ENCODE results near the gene KLK8. TPM values are rescaled to one million over a fixed set of nuclear protein-coding genes. Genes with fewer than 3 reads are reported as not detected.

The KLK8 gene
- polyA plus RNA-seq, 3 donors from 2014 or later: not detected

GRCh38 chr19:51010066-51010795 is 8.8 kb upstream of the KLK8 start:
- Mint-ChIP-seq H3K9me3 (peaks cover 0 to 1% (median 0%) of the 10 kb centered on the region in 6 donors), H3K4me3 (no peak overlapping the region), H3K36me3 (no peaks in the 10 kb centered on the region), H3K27ac (no peak overlapping the region), H3K27me3 (ENCODE audit: low read depth in 3 of 3) (peaks cover 1 to 13% (median 7%) of the 10 kb centered on the region in 3 donors), H3K4me1 (no peaks in the 10 kb centered on the region)
- DNase-seq: no peak

- H3K4me3 Mint-ChIP-seq: no peak overlapping the region
- H3K9me3 Mint-ChIP-seq: peaks cover 0 to 1% (median 0%) of the 10 kb centered on the region in 6 donors
- peaks cover 1 to 14% (median 7%) of the 10 kb centered on the region in 3 donors for H3K27me3 Mint-ChIP-seq (ENCODE audit: low read depth in 3 of 3)
- H3K4me1 Mint-ChIP-seq: no peaks in the 10 kb centered on the region
- no peak overlapping the region for H3K27ac Mint-ChIP-seq
- H3K36me3 Mint-ChIP-seq: no peaks in the 10 kb centered on the region
- no peak for DNase-seq
These were observed 7.9 kb upstream of the KLK8 start for GRCh38 chr19:51009061-51009891.

- H3K4me1 Mint-ChIP-seq: no peaks in the 10 kb centered on the region
- peaks cover 2 to 14% (median 6%) of the 10 kb centered on the region in 3 donors for H3K27me3 Mint-ChIP-seq (ENCODE audit: low read depth in 3 of 3)
- no peak for DNase-seq
- no peak overlapping the region for H3K27ac Mint-ChIP-seq
- H3K4me3 Mint-ChIP-seq: no peak overlapping the region
- no peaks in the 10 kb centered on the region for H3K36me3 Mint-ChIP-seq
- peaks cover 0 to 1% (median 0%) of the 10 kb centered on the region in 6 donors for H3K9me3 Mint-ChIP-seq
These were observed 6.1 kb upstream of the KLK8 start for GRCh38 chr19:51007488-51007887.

- peaks cover 2 to 14% (median 11%) of the 10 kb centered on the region in 3 donors for H3K27me3 Mint-ChIP-seq (ENCODE audit: low read depth in 3 of 3)
- H3K9me3 Mint-ChIP-seq: peaks cover 0 to 4% (median 0%) of the 10 kb centered on the region in 6 donors
- no peaks in the 10 kb centered on the region for H3K4me1 Mint-ChIP-seq
- no peak for DNase-seq
- no peaks in the 10 kb centered on the region for H3K36me3 Mint-ChIP-seq
- no peak overlapping the region for H3K4me3 Mint-ChIP-seq
- no peak overlapping the region for H3K27ac Mint-ChIP-seq
These were observed 5.0 kb upstream of the KLK8 start for GRCh38 chr19:51006406-51006805.

GRCh38 chr19:51005248-51005647 is 3.8 kb upstream of the KLK8 start:
- H3K27me3 Mint-ChIP-seq (ENCODE audit: low read depth in 3 of 3): peaks cover 2 to 16% (median 13%) of the 10 kb centered on the region in 3 donors
- H3K4me3 Mint-ChIP-seq: no peak overlapping the region

GRCh38 chr19:51003316-51003715 is 1.9 kb upstream of the KLK8 start:
- Mint-ChIP-seq H3K36me3 (no peaks in the 10 kb centered on the region), H3K27me3 (ENCODE audit: low read depth in 3 of 3) (peaks cover 3 to 18% (median 10%) of the 10 kb centered on the region in 3 donors), H3K4me1 (no peaks in the 10 kb centered on the region), H3K27ac (no peak overlapping the region), H3K9me3 (peaks cover 0 to 2% (median 0%) of the 10 kb centered on the region in 6 donors), H3K4me3 (no peak overlapping the region)
- DNase-seq: no peak

More at GRCh38 chr19:51005248-51005647, 3.8 kb upstream of the KLK8 start:
- DNase-seq: no peak
- Mint-ChIP-seq H3K36me3 (no peaks in the 10 kb centered on the region), H3K4me1 (no peaks in the 10 kb centered on the region), H3K27ac (no peak overlapping the region), H3K9me3 (peaks cover 0 to 4% (median 0%) of the 10 kb centered on the region in 6 donors)

GRCh38 chr19:51002542-51003311 is 1.3 kb upstream of the KLK8 start:
- peaks cover 0 to 2% (median 0%) of the 10 kb centered on the region in 6 donors for H3K9me3 Mint-ChIP-seq
- DNase-seq: peak in 1 of 3 donors; percentile 19
- no peaks in the 10 kb centered on the region for H3K36me3 Mint-ChIP-seq
- no peaks in the 10 kb centered on the region for H3K4me1 Mint-ChIP-seq
- H3K27me3 Mint-ChIP-seq (ENCODE audit: low read depth in 3 of 3): peaks cover 5 to 18% (median 12%) of the 10 kb centered on the region in 3 donors
- peak overlapping the region in 1 of 6 donors; percentile 34 for H3K27ac Mint-ChIP-seq
- H3K4me3 Mint-ChIP-seq: no peak overlapping the region

- peaks cover 0 to 2% (median 0%) of the 10 kb centered on the region in 6 donors for H3K9me3 Mint-ChIP-seq
- DNase-seq: no peak
- peaks cover 5 to 18% (median 8%) of the 10 kb centered on the region in 3 donors for H3K27me3 Mint-ChIP-seq (ENCODE audit: low read depth in 3 of 3)
- H3K4me3 Mint-ChIP-seq: no peak overlapping the region
- no peaks in the 10 kb centered on the region for H3K4me1 Mint-ChIP-seq
- no peaks in the 10 kb centered on the region for H3K36me3 Mint-ChIP-seq
- no peak overlapping the region for H3K27ac Mint-ChIP-seq
These were observed 707 bp upstream of the KLK8 start for GRCh38 chr19:51002089-51002532.

GRCh38 chr19:51000981-51001380 is 423 bp downstream of the KLK8 start:
- Mint-ChIP-seq H3K4me3 (no peak overlapping the region), H3K4me1 (no peaks in the 10 kb centered on the region)

GRCh38 chr19:51000426-51000825 is 978 bp downstream of the KLK8 start:
- peaks cover 0 to 2% (median 0%) of the 10 kb centered on the region in 6 donors for H3K9me3 Mint-ChIP-seq
- H3K4me1 Mint-ChIP-seq: no peaks in the 10 kb centered on the region
- DNase-seq: no peak
- no peak overlapping the region for H3K4me3 Mint-ChIP-seq
- peaks cover 8 to 18% (median 10%) of the 10 kb centered on the region in 3 donors for H3K27me3 Mint-ChIP-seq (ENCODE audit: low read depth in 3 of 3)
- H3K27ac Mint-ChIP-seq: no peak overlapping the region
- no peaks in the 10 kb centered on the region for H3K36me3 Mint-ChIP-seq

More at GRCh38 chr19:51000981-51001380, 423 bp downstream of the KLK8 start:
- no peak overlapping the region for H3K27ac Mint-ChIP-seq
- no peaks in the 10 kb centered on the region for H3K36me3 Mint-ChIP-seq
- H3K9me3 Mint-ChIP-seq: peaks cover 0 to 2% (median 0%) of the 10 kb centered on the region in 6 donors
- DNase-seq: no peak
- H3K27me3 Mint-ChIP-seq (ENCODE audit: low read depth in 3 of 3): peaks cover 8 to 18% (median 10%) of the 10 kb centered on the region in 3 donors

GRCh38 chr19:50998686-50999085 is 2.7 kb downstream of the KLK8 start:
- H3K4me1 Mint-ChIP-seq: no peaks in the 10 kb centered on the region
- H3K9me3 Mint-ChIP-seq: peaks cover 0 to 2% (median 0%) of the 10 kb centered on the region in 6 donors
- no peak overlapping the region for H3K4me3 Mint-ChIP-seq
- no peak overlapping the region for H3K27ac Mint-ChIP-seq
- no peak for DNase-seq
- peaks cover 9 to 17% (median 10%) of the 10 kb centered on the region in 3 donors for H3K27me3 Mint-ChIP-seq (ENCODE audit: low read depth in 3 of 3)
- H3K36me3 Mint-ChIP-seq: no peaks in the 10 kb centered on the region

- DNase-seq: no peak
- Mint-ChIP-seq H3K27me3 (ENCODE audit: low read depth in 3 of 3) (peaks cover 6 to 17% (median 8%) of the 10 kb centered on the region in 3 donors), H3K36me3 (no peaks in the 10 kb centered on the region), H3K9me3 (peaks cover 0 to 2% (median 0%) of the 10 kb centered on the region in 6 donors), H3K27ac (no peak overlapping the region), H3K4me3 (no peak overlapping the region), H3K4me1 (no peaks in the 10 kb centered on the region)
These were observed 3.3 kb downstream of the KLK8 start for GRCh38 chr19:50998061-50998460.

- Mint-ChIP-seq H3K4me3 (no peak overlapping the region), H3K36me3 (no peaks in the 10 kb centered on the region), H3K27ac (no peak overlapping the region), H3K27me3 (ENCODE audit: low read depth in 3 of 3) (peaks cover 7 to 12% (median 12%) of the 10 kb centered on the region in 3 donors), H3K4me1 (no peaks in the 10 kb centered on the region), H3K9me3 (no peaks in the 10 kb centered on the region)
- DNase-seq: no peak
These were observed 7.3 kb downstream of the KLK8 start for GRCh38 chr19:50994129-50994528.
